Cardiac fibroblast (primary cell): ENCODE results near the gene TSPAN32.
"Not testable (repeated sequence)": the region's sequence is repeated elsewhere in the genome, so short reads cannot be mapped to it uniquely, and the experiment has no call there.

Experiments
- DNase-seq, 2 donors: peaks; one replicate each; pipeline versions ENCODE4 v3.0.0 to v3.0.0-alpha.2; 2010; ENCODE audit warnings: low read depth in 2 of 2
- H3K4me3 ChIP-seq, 2 donors: replicated peaks in 1 of 2; 1 replicate in 1 of 2; 2 replicates in 1 of 2; pipeline ENCODE4 v1.5.1; 2011; ENCODE audit warnings: low read depth in 2 of 2, low read length in 2 of 2, mild to moderate bottlenecking in 2 of 2, moderate library complexity in 1 of 2
- TF ChIP-seq, protein P1 (sequence below): IDR thresholded peaks from one replicate; pipeline ENCODE4 v1.5.1; 2011; ENCODE audit warnings: low read depth, mild to moderate bottlenecking, low read length, inconsistent platforms

Gene TSPAN32

DNA sequence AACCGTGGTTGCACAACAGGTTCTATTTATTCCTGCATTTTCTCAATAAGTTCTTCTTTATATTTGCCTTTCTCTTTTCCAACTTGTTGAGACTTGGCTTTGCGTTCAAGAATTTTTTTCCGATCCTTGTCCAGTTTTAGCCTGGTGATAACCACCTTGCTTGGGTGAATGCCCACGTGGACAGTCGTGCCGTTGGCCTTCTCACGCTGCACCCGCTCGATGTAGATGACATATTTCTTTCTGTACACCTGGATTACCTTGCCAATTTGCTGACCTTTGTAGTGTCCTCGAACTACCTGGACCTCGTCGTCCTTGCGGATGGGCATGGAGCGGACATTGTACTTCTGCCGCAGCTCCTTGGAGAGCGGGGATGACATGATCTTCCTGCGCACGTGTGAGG lies 33.5 kb downstream of the TSPAN32 start:
- not testable (repeated sequence) for H3K4me3 ChIP-seq, DNase-seq

DNA sequence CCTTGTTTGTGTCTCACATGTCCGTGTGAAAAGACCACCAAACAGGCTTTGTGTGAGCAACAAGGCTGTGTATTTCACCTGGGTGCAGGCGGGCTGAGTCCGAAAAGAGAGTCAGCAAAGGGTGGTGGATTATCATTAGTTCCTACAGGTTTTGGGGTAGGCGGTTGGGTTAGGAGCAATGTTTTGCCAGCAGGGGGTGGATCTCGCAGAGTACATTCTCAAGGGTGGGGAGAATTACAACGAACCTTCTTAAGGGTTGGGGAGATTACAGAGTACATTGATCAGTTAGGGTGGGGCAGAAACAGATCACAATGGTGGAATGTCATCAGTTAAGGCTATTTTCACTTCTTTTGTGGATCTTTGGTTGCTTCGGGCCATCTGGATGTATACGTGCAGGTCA lies 36.9 kb downstream of the TSPAN32 start:
- not testable (repeated sequence) for H3K4me3 ChIP-seq, DNase-seq

DNA sequence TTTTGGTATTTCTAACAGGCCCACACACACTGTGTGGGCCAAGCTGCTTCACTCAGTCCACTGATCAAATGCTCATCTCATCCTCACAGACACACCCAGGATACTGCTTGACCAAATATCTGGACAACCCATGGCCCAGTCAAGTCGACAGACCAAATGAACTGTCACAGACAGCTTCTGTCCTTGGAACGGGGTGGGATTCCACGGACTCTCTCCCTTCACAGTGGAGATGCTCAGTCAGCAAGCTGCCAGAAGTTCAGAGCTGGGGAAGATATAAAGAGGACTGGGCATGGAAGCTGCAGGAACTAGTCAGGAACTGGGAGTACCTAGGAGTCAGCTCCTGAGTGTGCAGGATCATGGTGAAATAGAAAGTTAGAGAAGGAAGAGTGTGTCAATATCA lies 40.7 kb downstream of the TSPAN32 start:
- H3K4me3 ChIP-seq: no peak overlapping the region
- no peak for DNase-seq
- TF ChIP-seq, protein P1, sequence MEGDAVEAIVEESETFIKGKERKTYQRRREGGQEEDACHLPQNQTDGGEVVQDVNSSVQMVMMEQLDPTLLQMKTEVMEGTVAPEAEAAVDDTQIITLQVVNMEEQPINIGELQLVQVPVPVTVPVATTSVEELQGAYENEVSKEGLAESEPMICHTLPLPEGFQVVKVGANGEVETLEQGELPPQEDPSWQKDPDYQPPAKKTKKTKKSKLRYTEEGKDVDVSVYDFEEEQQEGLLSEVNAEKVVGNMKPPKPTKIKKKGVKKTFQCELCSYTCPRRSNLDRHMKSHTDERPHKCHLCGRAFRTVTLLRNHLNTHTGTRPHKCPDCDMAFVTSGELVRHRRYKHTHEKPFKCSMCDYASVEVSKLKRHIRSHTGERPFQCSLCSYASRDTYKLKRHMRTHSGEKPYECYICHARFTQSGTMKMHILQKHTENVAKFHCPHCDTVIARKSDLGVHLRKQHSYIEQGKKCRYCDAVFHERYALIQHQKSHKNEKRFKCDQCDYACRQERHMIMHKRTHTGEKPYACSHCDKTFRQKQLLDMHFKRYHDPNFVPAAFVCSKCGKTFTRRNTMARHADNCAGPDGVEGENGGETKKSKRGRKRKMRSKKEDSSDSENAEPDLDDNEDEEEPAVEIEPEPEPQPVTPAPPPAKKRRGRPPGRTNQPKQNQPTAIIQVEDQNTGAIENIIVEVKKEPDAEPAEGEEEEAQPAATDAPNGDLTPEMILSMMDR: no peak

DNA sequence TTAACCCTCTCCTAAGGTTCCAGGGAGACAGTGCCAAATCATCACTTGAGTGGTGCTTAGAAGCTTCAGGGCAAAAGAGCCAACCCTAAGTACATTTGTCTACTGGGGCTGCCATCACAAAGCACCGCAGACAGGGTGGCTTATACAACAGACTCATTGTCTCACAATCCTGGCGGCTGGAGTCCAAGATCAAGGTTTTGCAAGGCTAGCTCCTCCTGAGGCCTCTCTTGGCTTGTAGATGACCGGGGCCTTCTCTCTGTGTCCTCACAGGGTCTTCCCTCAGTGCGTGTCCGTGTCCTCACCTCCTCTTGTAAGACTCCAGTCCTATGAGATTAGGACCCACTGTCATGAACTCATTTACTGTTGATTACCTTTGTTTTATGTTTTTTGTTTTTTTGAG lies 41.2 kb downstream of the TSPAN32 start:
- TF ChIP-seq, protein P1: no peak
- peak in 1 of 2 donors; percentile 17 for DNase-seq
- no peak overlapping the region for H3K4me3 ChIP-seq

DNA sequence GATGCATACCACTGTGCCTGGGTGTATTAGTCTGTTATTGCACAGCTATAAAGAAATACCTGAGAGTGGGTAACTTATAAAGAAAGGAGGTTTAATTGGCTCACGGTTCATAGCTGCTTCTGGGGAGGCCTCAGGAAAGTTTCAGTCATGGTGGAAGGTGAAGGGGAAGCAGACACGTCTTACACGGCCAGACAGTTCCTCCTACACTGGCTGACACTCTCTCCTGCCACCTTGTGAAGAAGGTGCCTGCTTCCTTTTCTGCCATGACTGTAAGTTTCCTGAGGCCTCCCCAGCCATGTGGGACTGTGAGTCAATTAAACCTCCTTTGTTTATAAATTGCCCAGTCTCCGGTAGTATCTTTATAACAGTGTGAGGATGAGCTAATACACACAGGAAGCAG lies 41.7 kb downstream of the TSPAN32 start:
- no peak overlapping the region for H3K4me3 ChIP-seq
- TF ChIP-seq, protein P1: no peak
- DNase-seq: no peak

DNA sequence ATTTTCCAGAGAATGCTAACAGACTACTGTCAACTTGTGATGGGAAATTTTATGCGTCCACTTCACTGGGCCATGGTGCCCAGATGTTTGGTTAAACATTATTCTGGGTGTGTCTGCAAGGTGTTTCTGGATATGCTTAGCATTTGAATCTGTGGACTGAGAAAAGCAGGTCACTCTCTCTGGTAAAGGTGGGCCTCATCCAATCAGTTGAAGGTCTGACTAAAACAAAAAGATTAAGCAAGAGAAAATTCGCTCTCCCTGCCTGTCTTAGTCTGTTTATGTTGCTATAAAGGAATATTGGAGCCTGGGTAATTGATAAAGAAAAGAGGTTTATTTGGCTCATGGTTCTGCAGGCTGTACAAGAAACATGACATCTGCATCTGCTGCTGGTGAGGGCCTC lies 43.2 kb downstream of the TSPAN32 start:
- TF ChIP-seq, protein P1: no peak
- no peak overlapping the region for H3K4me3 ChIP-seq
- no peak for DNase-seq

DNA sequence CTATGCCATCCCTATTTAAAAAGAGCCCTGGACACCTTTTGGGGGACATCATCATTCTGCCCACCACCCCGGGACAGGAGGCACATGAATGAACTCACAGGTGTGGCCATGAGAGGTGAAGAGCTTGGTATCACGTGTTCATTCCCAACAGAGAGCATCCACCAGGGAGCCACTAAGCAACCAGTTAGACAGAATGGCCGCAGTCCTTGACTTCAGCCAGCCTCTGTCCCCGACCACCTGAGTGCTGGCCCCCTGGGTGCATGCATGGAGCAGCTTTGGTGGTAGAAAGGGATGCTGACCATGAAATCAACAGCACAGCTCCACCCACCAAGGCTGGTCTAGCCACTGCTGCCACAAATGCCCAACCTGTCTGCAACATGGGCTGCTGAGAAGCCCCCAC lies 44.2 kb downstream of the TSPAN32 start:
- TF ChIP-seq, protein P1: no peak
- H3K4me3 ChIP-seq: no peak overlapping the region
- DNase-seq: no peak

DNA sequence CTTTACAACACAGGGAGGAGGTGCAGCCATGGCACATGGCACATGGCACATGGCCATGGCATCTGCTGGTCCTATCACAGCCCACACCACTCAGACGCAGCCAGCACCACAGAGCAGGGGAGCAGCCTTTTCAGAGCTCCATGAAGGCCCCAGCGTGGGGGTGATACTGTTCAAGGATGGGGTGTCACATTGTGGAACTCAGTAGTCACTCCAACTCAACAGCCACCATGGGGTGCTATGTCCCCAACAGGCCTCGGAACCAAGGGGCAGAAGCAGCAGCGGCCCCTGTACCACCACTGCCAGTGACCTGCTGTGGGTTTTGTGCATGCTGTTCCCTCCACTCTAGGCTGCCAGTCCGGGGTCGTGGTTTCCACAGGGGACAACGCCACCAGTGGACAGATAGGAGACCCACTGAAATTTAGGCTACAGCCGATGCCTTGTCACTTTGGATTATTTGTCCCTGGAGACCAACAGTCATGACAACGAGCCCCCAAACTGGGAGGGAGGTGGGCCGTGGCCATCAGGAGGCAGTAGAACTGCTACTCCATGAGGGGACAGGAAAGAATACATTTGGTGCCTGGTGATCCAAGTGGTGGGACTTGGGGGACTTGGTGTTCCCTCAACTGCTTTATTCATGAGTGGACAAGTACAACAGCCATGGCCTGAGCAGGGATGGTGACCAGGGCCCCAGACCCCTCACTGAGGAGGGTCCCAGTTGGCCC lies 44.9 kb downstream of the TSPAN32 start:
- no peak overlapping the region for H3K4me3 ChIP-seq
- TF ChIP-seq, protein P1: no peak
- no peak for DNase-seq
